GM18951 (cell line): ENCODE measurements around the gene PLCB3.

Experiments used
- POLR2A ChIP-seq: IDR thresholded peaks from 4 replicates; pipeline ENCODE4 v1.6.1; 2011; ENCODE audit warnings: mild to moderate bottlenecking; ENCODE audit not compliant: insufficient read length, insufficient read depth; ENCODE audit errors: extremely low read depth
- in situ Hi-C: fragments of 300-500 bp; cut with MboI; formaldehyde crosslinking; loops from one replicate; pipeline ENCODE4 v1.12.0; 2022; ENCODE audit warnings: low sequenced_read_pairs, mixed read lengths, inconsistent platforms; ENCODE audit not compliant: unreplicated experiment

The PLCB3 gene

GRCh38 chr11:64210301-64211020 lies 40.9 kb upstream of the PLCB3 start:
- no peak for TF ChIP-seq POLR2A
- in situ Hi-C loops: no loop called here

GRCh38 chr11:64211181-64211872 lies 40.0 kb upstream of the PLCB3 start:
- TF ChIP-seq POLR2A: no peak
- in situ Hi-C loops: no loop called here

- in situ Hi-C loops: no loop called here
- TF ChIP-seq POLR2A: no peak
Measured at GRCh38 chr11:64216879-64217278, 34.5 kb upstream of the PLCB3 start.

- in situ Hi-C loops: no loop called here
- TF ChIP-seq POLR2A: no peak
Measured at GRCh38 chr11:64218628-64219353, 32.5 kb upstream of the PLCB3 start.

- in situ Hi-C loops: no loop called here
- no peak for TF ChIP-seq POLR2A
Measured at GRCh38 chr11:64219354-64219684, 32.0 kb upstream of the PLCB3 start.

GRCh38 chr11:64219755-64220154 lies 31.6 kb upstream of the PLCB3 start:
- in situ Hi-C loops: no loop called here
- no peak for TF ChIP-seq POLR2A

- in situ Hi-C loops: no loop called here
- TF ChIP-seq POLR2A: no peak
Measured at GRCh38 chr11:64220271-64220670, 31.1 kb upstream of the PLCB3 start.

GRCh38 chr11:64220798-64221197 lies 30.5 kb upstream of the PLCB3 start:
- TF ChIP-seq POLR2A: peak; percentile 12
- in situ Hi-C loops: no loop called here

GRCh38 chr11:64222651-64223000 lies 28.7 kb upstream of the PLCB3 start:
- no peak for TF ChIP-seq POLR2A
- in situ Hi-C loops: no loop called here

- TF ChIP-seq POLR2A: peak; percentile 42
- in situ Hi-C loops: no loop called here
Measured at GRCh38 chr11:64223001-64223651, 28.2 kb upstream of the PLCB3 start.

GRCh38 chr11:64224151-64224890 lies 27.0 kb upstream of the PLCB3 start:
- TF ChIP-seq POLR2A: peak; percentile 41
- in situ Hi-C loops: no loop called here

- in situ Hi-C loops: no loop called here
- peak; percentile 20 for TF ChIP-seq POLR2A
Measured at GRCh38 chr11:64224891-64225607, 26.3 kb upstream of the PLCB3 start.

- peak; percentile 84 for TF ChIP-seq POLR2A
- in situ Hi-C loops: no loop called here
Measured at GRCh38 chr11:64225608-64226506, 25.5 kb upstream of the PLCB3 start, which contains the start of the genes NUDT22 and TRPT1. TSS of gene NUDT22 (plus strand) at chr11:64226274. CDS start at chr11:64226653, 379 bp downstream. TSS of gene TRPT1 (minus strand) at chr11:64226186. CDS start at chr11:64225860, 326 bp downstream.
